Stimulated activated naive CD4-positive, alpha-beta T cell (primary cell): ENCODE results near the gene RAB27B.
"Not testable (repeated sequence)": the region's sequence is repeated elsewhere in the genome, so short reads cannot be mapped to it uniquely, and the experiment has no call there.

Experiments used
- DNase-seq, 6 experiments: peaks; one replicate each; lab custom pipeline; 2025; lab: John Stamatoyannopoulos, UW

Gene RAB27B

GRCh38 chr18:54815086-54815485 is 13.2 kb upstream of the RAB27B start:
- no peak for DNase-seq

- DNase-seq: not testable (repeated sequence)
Measured at GRCh38 chr18:54820785-54821275, 7.4 kb upstream of the RAB27B start.

- DNase-seq: no peak
Measured at GRCh38 chr18:54822872-54823845, 5.1 kb upstream of the RAB27B start.

- DNase-seq: no peak
Measured at GRCh38 chr18:54824761-54825160, 3.5 kb upstream of the RAB27B start.

GRCh38 chr18:54825601-54826344 is 2.5 kb upstream of the RAB27B start:
- DNase-seq: no peak

GRCh38 chr18:54828986-54829385 is 709 bp downstream of the RAB27B start:
- peak in 1 of 6 experiments; percentile 43 for DNase-seq

- no peak for DNase-seq
Measured at GRCh38 chr18:54829856-54830255, 1.6 kb downstream of the RAB27B start.

GRCh38 chr18:54830260-54830659 is 2.0 kb downstream of the RAB27B start:
- no peak for DNase-seq

GRCh38 chr18:54830866-54831265 is 2.6 kb downstream of the RAB27B start:
- no peak for DNase-seq

GRCh38 chr18:54835944-54836343 is 7.7 kb downstream of the RAB27B start:
- no peak for DNase-seq

GRCh38 chr18:54843314-54843713 is 15.0 kb downstream of the RAB27B start:
- no peak for DNase-seq

GRCh38 chr18:54845787-54846186 is 17.5 kb downstream of the RAB27B start:
- no peak for DNase-seq

GRCh38 chr18:54848121-54848520 is 19.8 kb downstream of the RAB27B start:
- no peak for DNase-seq

- DNase-seq: no peak
Measured at GRCh38 chr18:54849683-54850082, 21.4 kb downstream of the RAB27B start.

- no peak for DNase-seq
Measured at GRCh38 chr18:54850598-54850997, 22.3 kb downstream of the RAB27B start.

- no peak for DNase-seq
Measured at GRCh38 chr18:54852780-54853675, 24.8 kb downstream of the RAB27B start.

GRCh38 chr18:54855050-54855449 is 26.8 kb downstream of the RAB27B start:
- not testable (repeated sequence) for DNase-seq

GRCh38 chr18:54856105-54856646 is 27.9 kb downstream of the RAB27B start:
- no peak for DNase-seq

- DNase-seq: no peak
Measured at GRCh38 chr18:54857499-54857898, 29.2 kb downstream of the RAB27B start.

- DNase-seq: no peak
Measured at GRCh38 chr18:54859667-54860421, 31.6 kb downstream of the RAB27B start.

- DNase-seq: no peak
Measured at GRCh38 chr18:54860941-54861340, 32.7 kb downstream of the RAB27B start.
